ENCODE data around the gene RNF138. TPM values are rescaled to one million over a fixed set of nuclear protein-coding genes. Genes with fewer than 3 reads are reported as not detected.

RNF138 gene
- polyA plus RNA-seq, 1 donor (not counting 4 experiments of a cell fraction or from before 2014, with no cell fraction given): 18.0 TPM

- TF ChIP-seq EZH2 (IDR thresholded peaks at IDR 0.05; ENCODE audit: low read length): no peak
- TF ChIP-seq CTCF (optimal IDR thresholded peaks at IDR 0.05 in 1 of 3, IDR thresholded peaks at IDR 0.05 in 1 of 3, conservative IDR thresholded peaks at IDR 0.05 in 1 of 3; ENCODE audit: extremely low read depth in 1 of 3, insufficient read depth in 2 of 3, low read length in 3 of 3): no peak
- H3K9me1 ChIP-seq (ENCODE audit: control insufficient read depth, extremely low read depth, insufficient read depth, low read length): no peaks in the 10 kb centered on the region
- H2AFZ ChIP-seq (ENCODE audit: control insufficient read depth, low read length): no peak overlapping the region
- H3K27ac ChIP-seq (ENCODE audit: control insufficient read depth, insufficient read depth, low read length): no peak overlapping the region
- no peak overlapping the region for H3K4me3 ChIP-seq (ENCODE audit: control insufficient read depth in 2 of 3, extremely low read depth in 1 of 3, insufficient read depth in 2 of 3, low read depth in 1 of 3, low read length in 3 of 3)
- DNase-seq (ENCODE audit: low read depth, low spot score): no peak
- H3K27me3 ChIP-seq (ENCODE audit: control insufficient read depth, extremely low read depth, insufficient read depth, low read length): no peaks in the 10 kb centered on the region
- H3K4me1 ChIP-seq (ENCODE audit: control insufficient read depth, extremely low read depth, insufficient read depth, low read length): no peaks in the 10 kb centered on the region
- H3K4me2 ChIP-seq (ENCODE audit: control insufficient read depth, extremely low read depth, insufficient read depth, low read depth, low read length): no peak overlapping the region
- peaks cover 6% of the 10 kb centered on the region for H3K79me2 ChIP-seq (ENCODE audit: control insufficient read depth, insufficient read depth, low read length)
- no peak for FAIRE-seq
- peaks cover 3 to 11% of the 10 kb centered on the region in 2 experiments for H3K36me3 ChIP-seq (ENCODE audit: control insufficient read depth in 2 of 2, extremely low read depth in 1 of 2, insufficient read depth in 2 of 2, low read length in 2 of 2)
- H3K9ac ChIP-seq (ENCODE audit: control insufficient read depth, extremely low read depth, insufficient read depth, low read length): no peak overlapping the region
- no peaks in the 10 kb centered on the region for H3K9me3 ChIP-seq (ENCODE audit: control insufficient read depth, low read depth, low read length)
- dilution Hi-C loops (cut with MboI; ENCODE audit: extremely low pct_ligation_motif_present, low sequenced_read_pairs): no loop called here
- H4K20me1 ChIP-seq (ENCODE audit: control insufficient read depth, extremely low read depth, insufficient read depth, low read length): no peaks in the 10 kb centered on the region
These were observed 30.4 kb downstream of the RNF138 start for GRCh38 chr18:32122039-32122438.

GRCh38 chr18:32126538-32126937, 34.9 kb downstream of the RNF138 start:
- H2AFZ ChIP-seq (ENCODE audit: control insufficient read depth, low read length): no peak overlapping the region
- TF ChIP-seq EZH2 (IDR thresholded peaks at IDR 0.05; ENCODE audit: low read length) (no peak), CTCF (optimal IDR thresholded peaks at IDR 0.05 in 1 of 3, IDR thresholded peaks at IDR 0.05 in 1 of 3, conservative IDR thresholded peaks at IDR 0.05 in 1 of 3; ENCODE audit: extremely low read depth in 1 of 3, insufficient read depth in 2 of 3, low read length in 3 of 3) (no peak)
- H3K4me1 ChIP-seq (ENCODE audit: control insufficient read depth, extremely low read depth, insufficient read depth, low read length): peaks cover 8% of the 10 kb centered on the region
- FAIRE-seq (no peak), DNase-seq (ENCODE audit: low read depth, low spot score) (no peak)
- H3K36me3 ChIP-seq (ENCODE audit: control insufficient read depth in 2 of 2, extremely low read depth in 1 of 2, insufficient read depth in 2 of 2, low read length in 2 of 2): peaks cover 3 to 16% of the 10 kb centered on the region in 2 experiments
- no peaks in the 10 kb centered on the region for H3K9me3 ChIP-seq (ENCODE audit: control insufficient read depth, low read depth, low read length)
- dilution Hi-C loops (cut with MboI; ENCODE audit: extremely low pct_ligation_motif_present, low sequenced_read_pairs): no loop called here
- H3K27ac ChIP-seq (ENCODE audit: control insufficient read depth, insufficient read depth, low read length): no peak overlapping the region
- H3K27me3 ChIP-seq (ENCODE audit: control insufficient read depth, extremely low read depth, insufficient read depth, low read length): no peaks in the 10 kb centered on the region
- no peak overlapping the region for H3K4me3 ChIP-seq (ENCODE audit: control insufficient read depth in 2 of 3, extremely low read depth in 1 of 3, insufficient read depth in 2 of 3, low read depth in 1 of 3, low read length in 3 of 3)
- H3K9me1 ChIP-seq (ENCODE audit: control insufficient read depth, extremely low read depth, insufficient read depth, low read length): no peaks in the 10 kb centered on the region
- no peaks in the 10 kb centered on the region for H4K20me1 ChIP-seq (ENCODE audit: control insufficient read depth, extremely low read depth, insufficient read depth, low read length)
- H3K9ac ChIP-seq (ENCODE audit: control insufficient read depth, extremely low read depth, insufficient read depth, low read length): no peak overlapping the region
- H3K4me2 ChIP-seq (ENCODE audit: control insufficient read depth, extremely low read depth, insufficient read depth, low read depth, low read length): no peak overlapping the region
- H3K79me2 ChIP-seq (ENCODE audit: control insufficient read depth, insufficient read depth, low read length): no peaks in the 10 kb centered on the region
